ENCODE results near the gene SEC11A.

The SEC11A gene

DNA sequence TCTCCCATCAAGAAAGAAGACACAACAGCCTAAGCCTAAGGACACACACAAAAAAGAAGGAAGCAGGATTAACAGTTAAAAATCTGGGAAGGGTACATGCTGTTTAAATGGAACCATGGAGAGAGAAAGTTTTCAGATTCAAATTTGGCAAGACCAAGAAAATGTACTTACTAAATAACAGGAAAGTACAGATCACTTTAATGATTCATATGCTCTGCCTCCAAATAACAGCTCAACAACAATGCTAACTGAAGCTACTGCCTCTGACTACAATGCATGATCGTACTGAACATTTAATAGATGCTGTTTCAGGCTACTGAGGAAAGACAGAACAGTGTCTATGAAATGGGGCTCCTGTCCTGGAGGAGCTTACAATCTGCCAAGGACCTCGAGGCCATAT is 49.6 kb downstream of the SEC11A start:
- no peak for DNase-seq (ENCODE audit: low read depth, low spot score)
- TF ChIP-seq, protein P1, sequence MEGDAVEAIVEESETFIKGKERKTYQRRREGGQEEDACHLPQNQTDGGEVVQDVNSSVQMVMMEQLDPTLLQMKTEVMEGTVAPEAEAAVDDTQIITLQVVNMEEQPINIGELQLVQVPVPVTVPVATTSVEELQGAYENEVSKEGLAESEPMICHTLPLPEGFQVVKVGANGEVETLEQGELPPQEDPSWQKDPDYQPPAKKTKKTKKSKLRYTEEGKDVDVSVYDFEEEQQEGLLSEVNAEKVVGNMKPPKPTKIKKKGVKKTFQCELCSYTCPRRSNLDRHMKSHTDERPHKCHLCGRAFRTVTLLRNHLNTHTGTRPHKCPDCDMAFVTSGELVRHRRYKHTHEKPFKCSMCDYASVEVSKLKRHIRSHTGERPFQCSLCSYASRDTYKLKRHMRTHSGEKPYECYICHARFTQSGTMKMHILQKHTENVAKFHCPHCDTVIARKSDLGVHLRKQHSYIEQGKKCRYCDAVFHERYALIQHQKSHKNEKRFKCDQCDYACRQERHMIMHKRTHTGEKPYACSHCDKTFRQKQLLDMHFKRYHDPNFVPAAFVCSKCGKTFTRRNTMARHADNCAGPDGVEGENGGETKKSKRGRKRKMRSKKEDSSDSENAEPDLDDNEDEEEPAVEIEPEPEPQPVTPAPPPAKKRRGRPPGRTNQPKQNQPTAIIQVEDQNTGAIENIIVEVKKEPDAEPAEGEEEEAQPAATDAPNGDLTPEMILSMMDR (IDR thresholded peaks at IDR 0.05; ENCODE audit: low read depth, low read length) = no peak
- H3K4me3 ChIP-seq (ENCODE audit: low read depth, low read length) = no peak overlapping the region
- in situ Hi-C loops (cut with HindIII; ENCODE audit: low sequenced_read_pairs) = no loop called here

DNA sequence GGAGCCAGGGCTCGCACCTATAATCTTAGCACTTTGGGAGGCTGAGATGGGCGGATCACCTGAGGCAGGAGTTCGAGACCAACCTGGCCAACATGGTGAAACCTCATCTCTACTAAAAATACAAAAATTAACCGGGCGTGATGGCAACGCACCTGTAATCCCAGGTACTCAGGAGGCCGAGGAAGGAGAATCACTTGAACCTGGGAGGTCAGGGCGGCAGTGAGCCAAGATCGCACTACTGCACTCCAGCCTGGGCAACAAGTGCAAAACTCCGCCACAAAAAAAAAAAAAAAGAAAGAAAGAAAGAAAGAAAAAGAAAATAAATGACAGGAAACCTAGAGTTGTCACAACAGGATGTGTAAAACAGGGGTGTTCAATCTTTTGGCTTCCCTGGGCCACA is 54.9 kb downstream of the SEC11A start:
- in situ Hi-C loops (cut with HindIII; ENCODE audit: low sequenced_read_pairs) = no loop called here
- TF ChIP-seq, protein P1 (IDR thresholded peaks at IDR 0.05; ENCODE audit: low read depth, low read length) = no peak
- H3K4me3 ChIP-seq (ENCODE audit: low read depth, low read length) = no peak overlapping the region
- DNase-seq (ENCODE audit: low read depth, low spot score) = no peak

DNA sequence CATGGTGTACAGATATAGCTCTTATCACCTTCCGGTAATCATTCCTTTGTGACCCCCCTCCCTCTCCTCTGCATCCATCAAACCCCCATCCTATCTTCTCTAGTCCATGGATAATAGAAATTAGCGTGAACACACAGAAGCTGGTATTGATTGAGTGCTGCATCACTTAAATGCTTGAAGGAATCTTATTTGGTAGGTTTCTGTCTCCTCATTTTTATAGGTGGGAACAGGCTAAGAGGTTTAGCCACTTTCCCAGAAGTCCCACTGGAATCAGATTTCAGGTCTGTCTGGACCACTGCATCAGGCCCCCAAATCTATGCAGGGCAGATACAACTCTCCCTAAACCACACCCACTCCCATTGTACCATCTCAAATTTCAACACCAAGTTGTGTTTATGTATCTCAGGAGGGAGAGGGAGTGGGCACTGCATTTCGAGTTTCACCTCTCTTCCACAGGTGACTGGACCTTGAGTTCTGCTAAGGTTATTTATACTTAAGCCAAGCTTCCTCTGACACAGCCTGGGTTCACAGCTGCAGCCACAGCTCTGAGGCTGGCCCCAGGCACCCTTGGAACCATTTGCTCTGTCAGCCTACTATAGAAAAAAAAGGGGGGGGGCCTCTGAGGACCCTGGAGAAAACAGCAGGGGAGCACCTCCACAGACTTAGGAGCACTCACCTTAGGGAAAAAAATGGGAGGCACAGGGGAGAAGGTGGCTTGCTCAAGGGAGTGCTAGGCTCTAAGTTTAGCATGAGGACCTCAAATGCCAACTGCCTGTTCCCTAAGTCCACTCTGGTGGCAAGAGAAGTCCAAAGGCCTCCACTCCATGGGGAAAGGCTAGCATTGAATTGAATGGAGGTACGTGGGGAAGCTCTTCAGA is 55.8 kb downstream of the SEC11A start:
- no peak for DNase-seq (ENCODE audit: low read depth, low spot score)
- H3K4me3 ChIP-seq (ENCODE audit: low read depth, low read length) = no peak overlapping the region
- TF ChIP-seq, protein P1 (IDR thresholded peaks at IDR 0.05; ENCODE audit: low read depth, low read length) = no peak
- in situ Hi-C loops (cut with HindIII; ENCODE audit: low sequenced_read_pairs) = no loop called here

DNA sequence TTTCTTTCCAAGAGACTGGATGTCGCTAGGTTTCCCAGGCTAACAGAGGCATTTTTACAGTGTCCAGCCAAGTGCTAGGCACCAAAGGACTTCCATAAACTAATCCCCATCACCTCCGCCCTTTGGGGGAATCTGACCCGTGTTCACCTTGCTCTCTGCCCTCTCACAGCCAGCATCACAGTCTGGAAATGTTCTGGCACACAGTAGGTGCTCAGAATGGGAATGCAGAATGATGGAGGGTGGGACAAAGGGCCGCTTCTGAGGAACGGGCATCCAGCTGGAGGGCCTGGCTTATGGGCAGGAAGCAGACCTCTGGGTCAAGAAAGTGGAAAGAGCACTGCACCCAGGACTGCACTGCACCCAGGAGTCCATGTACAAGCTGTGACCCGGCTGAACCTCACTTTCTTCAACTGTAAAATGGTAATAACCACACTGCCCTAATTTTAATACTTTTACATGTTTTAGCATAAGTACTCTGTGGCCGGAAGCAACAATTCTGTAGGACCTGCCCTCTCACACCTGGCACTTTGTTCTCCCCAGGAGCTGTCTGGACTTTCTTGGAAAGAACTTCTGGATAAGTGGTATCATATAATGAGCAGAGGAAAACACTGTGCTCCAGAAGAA is 57.0 kb downstream of the SEC11A start:
- TF ChIP-seq, protein P1 (IDR thresholded peaks at IDR 0.05; ENCODE audit: low read depth, low read length) = no peak
- no peak overlapping the region for H3K4me3 ChIP-seq (ENCODE audit: low read depth, low read length)
- in situ Hi-C loops (cut with HindIII; ENCODE audit: low sequenced_read_pairs) = no loop called here
- DNase-seq (ENCODE audit: low read depth, low spot score) = no peak

DNA sequence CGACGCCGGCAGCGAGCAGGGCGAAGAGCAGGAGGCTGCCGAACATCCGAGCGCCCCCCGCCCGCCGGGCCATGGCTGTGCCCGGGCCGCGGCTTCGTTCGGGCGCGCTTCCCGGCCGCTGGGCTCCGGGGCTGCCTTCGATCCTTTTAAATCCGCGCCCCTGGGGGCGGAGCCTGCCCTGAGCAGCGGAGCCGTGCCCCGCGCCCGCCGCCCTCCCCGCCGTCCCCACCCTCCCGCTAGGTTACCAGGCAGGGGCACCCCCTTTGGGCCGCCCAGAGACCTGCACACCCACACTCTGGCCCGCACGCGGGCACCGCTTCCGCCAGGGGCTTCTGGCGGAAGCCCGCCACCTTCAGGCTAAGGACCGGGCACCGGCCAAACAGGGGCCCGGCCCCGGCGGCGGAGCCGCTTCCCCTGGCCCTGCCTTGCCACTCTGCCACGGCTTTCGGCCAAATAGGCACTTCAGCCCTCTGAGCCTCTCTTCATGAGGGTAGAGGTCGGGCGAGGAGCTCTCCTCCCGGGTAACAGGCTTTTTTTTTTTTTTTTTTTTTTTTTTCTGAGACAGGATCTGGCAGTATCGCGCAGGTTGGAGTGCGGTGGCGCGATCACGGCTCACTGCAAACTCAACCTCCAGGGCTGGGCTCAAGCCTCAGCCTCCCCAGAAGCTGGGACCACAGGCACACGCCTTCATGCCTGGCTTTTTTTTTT is 57.7 kb downstream of the SEC11A start, which contains the start of gene NMB:
NMB (minus strand) TSS at position 120 of the 708 bp plus-strand sequence; CDS start at position 73, 47 bp downstream.
- H3K4me3 ChIP-seq (ENCODE audit: low read depth, low read length) = peak within 1 kb of the TSS; percentile 38
- TF ChIP-seq, protein P1 (IDR thresholded peaks at IDR 0.05; ENCODE audit: low read depth, low read length) = peak; percentile 77
- in situ Hi-C loops (cut with HindIII; ENCODE audit: low sequenced_read_pairs) = no loop called here
- DNase-seq (ENCODE audit: low read depth, low spot score) = peak; percentile 79

DNA sequence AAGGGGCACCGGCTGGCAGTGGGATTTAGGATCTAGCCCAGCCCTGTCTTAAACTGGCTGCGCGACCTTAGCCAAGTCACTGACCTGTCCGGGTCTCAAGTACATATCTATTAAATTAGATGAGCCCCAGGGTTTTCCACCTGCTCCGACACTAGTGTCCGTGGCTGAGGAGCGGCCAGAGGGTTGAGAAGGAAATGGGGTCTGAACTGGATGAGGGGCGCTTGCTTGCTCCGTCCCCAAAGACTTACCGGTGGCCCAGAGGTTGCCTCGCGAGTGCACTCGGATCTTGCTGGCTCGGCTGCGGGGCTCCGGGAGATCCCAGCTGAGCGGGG is 58.2 kb downstream of the SEC11A start:
- TF ChIP-seq, protein P1 (IDR thresholded peaks at IDR 0.05; ENCODE audit: low read depth, low read length) = no peak
- in situ Hi-C loops (cut with HindIII; ENCODE audit: low sequenced_read_pairs) = no loop called here
- peak overlapping the region; percentile 38 for H3K4me3 ChIP-seq (ENCODE audit: low read depth, low read length)
- no peak for DNase-seq (ENCODE audit: low read depth, low spot score)
